IPS-18a (cell line): Measurements from ENCODE around the gene MAST4.
"Not testable (repeated sequence)": the region's sequence is repeated elsewhere in the genome, so short reads cannot be mapped to it uniquely, and the experiment has no call there.

ENCODE experiments used
- H3K27ac ChIP-seq: one replicate; pipeline ENCODE4 v1.5.1; 2013; ENCODE audit warnings: low read length
- H3K27me3 ChIP-seq: one replicate; pipeline ENCODE4 v1.6.1; 2013; ENCODE audit warnings: mild to moderate bottlenecking, low read length; ENCODE audit not compliant: control insufficient read depth, insufficient read depth
- H3K36me3 ChIP-seq: one replicate; pipeline ENCODE4 v1.6.1; 2013; ENCODE audit warnings: low read depth, low read length; ENCODE audit not compliant: control insufficient read depth
- H3K4me1 ChIP-seq: one replicate; pipeline ENCODE4 v1.6.1; 2013; ENCODE audit warnings: low read depth, low read length; ENCODE audit not compliant: control insufficient read depth
- H3K4me3 ChIP-seq: one replicate; pipeline ENCODE4 v1.5.1; 2013; ENCODE audit warnings: low read length
- H3K9ac ChIP-seq: one replicate; pipeline ENCODE4 v1.6.1; 2013; ENCODE audit warnings: mild to moderate bottlenecking, low read length, moderate library complexity
- H3K9me3 ChIP-seq: one replicate; pipeline ENCODE4 v1.6.1; 2013; ENCODE audit warnings: low read depth, low read length; ENCODE audit not compliant: control insufficient read depth

Gene MAST4

DNA sequence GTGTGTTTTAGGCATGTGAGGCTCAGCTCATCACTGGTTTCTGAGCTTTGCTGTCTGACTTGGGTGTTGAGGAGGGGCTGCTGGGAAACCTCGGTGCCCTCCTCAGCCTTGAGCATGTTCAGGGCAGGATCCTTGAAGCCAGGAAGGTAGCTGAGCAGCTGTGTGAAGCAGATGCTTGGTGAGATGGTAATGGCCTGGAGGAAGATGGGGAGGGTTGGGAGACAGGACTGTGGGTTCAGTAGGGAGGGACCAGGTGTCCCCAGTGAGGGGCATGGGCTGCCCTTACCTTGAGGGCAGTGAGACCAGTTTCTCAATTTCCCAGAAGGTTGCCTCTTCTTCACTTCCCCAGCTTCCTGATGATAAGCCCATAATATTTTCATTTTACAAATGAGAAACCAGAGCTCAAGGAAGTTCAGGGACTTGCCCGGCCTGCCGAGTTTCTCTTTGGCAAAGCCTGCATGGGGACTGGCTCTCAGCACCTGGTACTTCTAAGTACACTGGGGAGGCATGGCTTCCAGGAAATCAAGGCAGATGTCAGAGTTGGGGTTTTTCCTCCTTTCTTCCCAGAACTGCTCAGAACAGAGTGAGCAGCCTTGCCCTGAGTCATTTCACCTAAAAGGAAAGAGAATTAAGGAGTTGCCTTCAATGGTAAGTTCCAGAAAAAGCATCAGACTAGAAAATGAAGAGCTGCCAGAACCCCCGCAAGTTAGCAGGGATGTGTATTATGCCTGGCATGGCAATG is 225.7 kb downstream of the MAST4 start:
- no peak overlapping the region for H3K9ac ChIP-seq
- H3K27ac ChIP-seq, result no peak overlapping the region
- no peaks in the 10 kb centered on the region for H3K36me3 ChIP-seq
- H3K27me3 ChIP-seq, result no peaks in the 10 kb centered on the region
- H3K4me1 ChIP-seq, result peaks cover 7% of the 10 kb centered on the region
- no peak overlapping the region for H3K4me3 ChIP-seq
- H3K9me3 ChIP-seq, result no peaks in the 10 kb centered on the region

DNA sequence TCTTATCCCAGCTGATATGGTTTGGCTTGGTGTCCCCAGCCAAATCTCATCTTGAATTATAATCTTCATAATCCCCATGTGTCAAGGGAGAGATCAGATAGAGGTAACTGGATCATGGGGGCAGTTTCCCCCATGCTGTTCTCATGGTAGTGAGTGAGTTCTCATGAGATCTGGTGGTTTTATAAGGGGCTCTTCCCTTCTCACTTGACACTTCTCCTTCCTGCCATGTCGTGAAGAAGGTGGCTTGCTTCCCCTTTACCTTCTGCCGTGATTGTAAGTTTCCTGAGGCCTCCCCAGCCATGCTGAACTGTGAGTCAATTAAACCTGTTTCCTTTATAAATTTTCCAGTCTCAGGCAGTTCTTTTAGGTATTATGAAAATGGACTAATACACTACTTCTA is 226.7 kb downstream of the MAST4 start:
- H3K9me3 ChIP-seq, H3K4me3 ChIP-seq, H3K27ac ChIP-seq, H3K36me3 ChIP-seq, H3K9ac ChIP-seq, H3K27me3 ChIP-seq: not testable (repeated sequence)
- H3K4me1 ChIP-seq, result peaks cover 16% of the 10 kb centered on the region

- Histone ChIP-seq H3K9me3 (no peaks in the 10 kb centered on the region), H3K4me1 (peaks cover 31% of the 10 kb centered on the region), H3K4me3 (no peak overlapping the region), H3K36me3 (no peaks in the 10 kb centered on the region), H3K27me3 (peaks cover 9% of the 10 kb centered on the region), H3K27ac (no peak overlapping the region), H3K9ac (no peak overlapping the region)
Observed at GRCh38 chr5:66824476-66824875, 228.3 kb downstream of the MAST4 start.

DNA sequence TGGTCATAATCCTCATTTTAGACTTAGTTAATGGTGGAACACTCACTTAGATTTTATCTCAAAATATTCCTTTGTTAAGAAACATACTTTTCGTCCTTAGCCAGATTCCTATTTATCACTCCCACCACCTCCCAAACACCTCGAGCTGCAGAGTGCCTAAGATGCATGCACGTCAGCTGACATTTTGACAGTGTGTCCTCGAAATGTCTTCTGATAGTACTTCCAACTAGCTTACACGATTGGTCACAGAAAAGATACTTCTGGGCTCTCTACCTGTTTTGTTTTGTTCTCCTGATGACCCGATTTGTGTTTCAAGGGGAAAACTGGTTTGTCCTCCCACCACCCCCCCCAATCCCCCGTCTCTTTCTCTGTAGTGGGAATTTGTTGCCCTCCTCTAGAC is 230.1 kb downstream of the MAST4 start:
- Histone ChIP-seq H3K4me1 (peaks cover 34% of the 10 kb centered on the region), H3K9ac (no peak overlapping the region), H3K4me3 (no peak overlapping the region), H3K9me3 (no peaks in the 10 kb centered on the region), H3K27ac (no peak overlapping the region), H3K27me3 (peaks cover 11% of the 10 kb centered on the region), H3K36me3 (no peaks in the 10 kb centered on the region)

DNA sequence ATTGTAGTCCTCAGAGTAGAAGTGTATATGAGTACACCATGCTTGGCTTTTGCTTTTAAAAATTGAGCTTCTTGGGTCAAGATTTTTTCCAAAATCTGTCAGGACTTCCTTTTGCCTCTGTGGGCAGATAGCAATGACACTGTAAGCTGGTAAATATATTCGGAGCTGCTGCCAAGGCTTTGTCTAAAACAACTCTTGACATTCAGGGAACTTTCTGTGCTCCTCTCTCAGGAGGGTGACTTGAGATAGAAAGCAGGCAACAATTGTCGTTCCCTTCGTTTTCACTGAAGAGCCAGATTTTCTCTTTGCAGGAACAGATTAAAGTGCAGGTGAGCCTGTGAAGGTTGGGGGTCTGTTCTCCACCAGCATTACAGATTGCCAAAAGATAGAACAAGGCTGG is 230.5 kb downstream of the MAST4 start:
- Histone ChIP-seq H3K4me1 (peaks cover 34% of the 10 kb centered on the region), H3K27ac (no peak overlapping the region), H3K36me3 (no peaks in the 10 kb centered on the region), H3K9me3 (no peaks in the 10 kb centered on the region), H3K4me3 (no peak overlapping the region), H3K9ac (no peak overlapping the region), H3K27me3 (peaks cover 11% of the 10 kb centered on the region)

- H3K36me3 ChIP-seq, result no peaks in the 10 kb centered on the region
- peaks cover 11% of the 10 kb centered on the region for H3K27me3 ChIP-seq
- no peak overlapping the region for H3K9ac ChIP-seq
- H3K27ac ChIP-seq, result no peak overlapping the region
- peak overlapping the region; percentile 60 for H3K4me3 ChIP-seq
- no peaks in the 10 kb centered on the region for H3K9me3 ChIP-seq
- peaks cover 34% of the 10 kb centered on the region for H3K4me1 ChIP-seq
Observed at GRCh38 chr5:66828046-66828547, 231.9 kb downstream of the MAST4 start.

- Histone ChIP-seq H3K27me3 (peaks cover 11% of the 10 kb centered on the region), H3K9ac (no peak overlapping the region), H3K4me1 (peaks cover 34% of the 10 kb centered on the region), H3K4me3 (peak overlapping the region; percentile 60), H3K36me3 (no peaks in the 10 kb centered on the region), H3K9me3 (no peaks in the 10 kb centered on the region), H3K27ac (no peak overlapping the region)
Observed at GRCh38 chr5:66828548-66829357, 232.6 kb downstream of the MAST4 start.

GRCh38 chr5:66829358-66829674 is 233.1 kb downstream of the MAST4 start:
- Histone ChIP-seq H3K9me3 (no peaks in the 10 kb centered on the region), H3K27me3 (peaks cover 11% of the 10 kb centered on the region), H3K4me3 (peak overlapping the region; percentile 60), H3K36me3 (no peaks in the 10 kb centered on the region), H3K9ac (no peak overlapping the region), H3K27ac (no peak overlapping the region), H3K4me1 (peaks cover 34% of the 10 kb centered on the region)

GRCh38 chr5:66829826-66830225 is 233.6 kb downstream of the MAST4 start:
- H3K4me1 ChIP-seq, result peaks cover 34% of the 10 kb centered on the region
- no peak overlapping the region for H3K4me3 ChIP-seq
- H3K9me3 ChIP-seq, result no peaks in the 10 kb centered on the region
- H3K27ac ChIP-seq, result no peak overlapping the region
- no peak overlapping the region for H3K9ac ChIP-seq
- H3K27me3 ChIP-seq, result peaks cover 11% of the 10 kb centered on the region
- no peaks in the 10 kb centered on the region for H3K36me3 ChIP-seq

DNA sequence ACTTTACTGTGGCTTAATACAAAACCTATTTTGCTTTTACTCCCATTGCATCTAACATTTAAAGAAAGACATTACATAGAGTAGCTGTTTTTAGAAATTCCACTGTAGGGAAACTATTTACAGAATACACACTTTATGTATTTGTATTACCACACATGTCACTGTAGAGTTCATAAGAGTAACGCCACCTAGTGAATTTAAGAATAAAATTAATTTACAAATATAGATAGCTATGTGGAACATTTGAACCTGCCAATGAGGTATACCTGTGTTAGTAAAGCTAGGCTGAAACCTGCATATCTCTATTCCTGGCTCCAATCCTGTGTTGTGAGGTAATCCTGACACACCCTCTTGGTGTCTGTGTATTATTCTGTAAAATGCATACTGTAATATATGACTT is 234.4 kb downstream of the MAST4 start:
- H3K4me3 ChIP-seq, result no peak overlapping the region
- peaks cover 11% of the 10 kb centered on the region for H3K27me3 ChIP-seq
- H3K9ac ChIP-seq, result no peak overlapping the region
- H3K36me3 ChIP-seq, result no peaks in the 10 kb centered on the region
- H3K4me1 ChIP-seq, result peaks cover 34% of the 10 kb centered on the region
- H3K27ac ChIP-seq, result no peak overlapping the region
- no peaks in the 10 kb centered on the region for H3K9me3 ChIP-seq

GRCh38 chr5:66839636-66840185 is 243.5 kb downstream of the MAST4 start:
- H3K27me3 ChIP-seq, result no peaks in the 10 kb centered on the region
- no peak overlapping the region for H3K27ac ChIP-seq
- H3K4me3 ChIP-seq, result no peak overlapping the region
- H3K36me3 ChIP-seq, result no peaks in the 10 kb centered on the region
- H3K9me3 ChIP-seq, result no peaks in the 10 kb centered on the region
- no peak overlapping the region for H3K9ac ChIP-seq
- H3K4me1 ChIP-seq, result peaks cover 24% of the 10 kb centered on the region
